MCF 10A (cell line): ENCODE data around the gene RAG2. TPM values are rescaled to one million over a fixed set of nuclear protein-coding genes. Genes with fewer than 3 reads are reported as not detected.
"Not testable (repeated sequence)": the region's sequence is repeated elsewhere in the genome, so short reads cannot be mapped to it uniquely, and the experiment has no call there.

Source experiments
- BruUV-seq: library from RNA; stranded (reverse); fragments of 400-500 nt; replicated peaks from 2 replicates; lab custom pipeline; 2021; lab: Mats Ljungman, UMichigan
- CTCF ChIA-PET: fragments of 300-600 bp; sonication (Branson Sonifier 250); formaldehyde crosslinking; extraction: SDS; loops from one replicate; lab custom pipeline; 2021; ENCODE audit warnings: antibody characterized with exemption, inconsistent platforms; lab: Yijun Ruan, JAX
- POLR2A ChIA-PET: fragments of 300-600, 350-650 bp; sonication (Branson Sonifier 250); formaldehyde crosslinking; extraction: SDS; loops from one replicate; lab custom pipeline; 2020; ENCODE audit warnings: antibody characterized with exemption, inconsistent platforms; lab: Yijun Ruan, JAX
- DNase-seq: peaks from one replicate; pipeline ENCODE4 v3.0.0-alpha.2; 2018; ENCODE audit not compliant: unreplicated experiment
- H3K27ac Mint-ChIP-seq: one replicate; pipeline ENCODE4 v1.8.0; 2022; ENCODE audit warnings: mild to moderate bottlenecking, low read depth, mixed read lengths; ENCODE audit not compliant: unreplicated experiment
- H3K27me3 Mint-ChIP-seq: one replicate; pipeline ENCODE4 v1.8.0; 2022; ENCODE audit warnings: mixed read lengths; ENCODE audit not compliant: insufficient read depth, unreplicated experiment
- H3K36me3 Mint-ChIP-seq: one replicate; pipeline ENCODE4 v1.8.0; 2022; ENCODE audit warnings: mild to moderate bottlenecking, moderate library complexity, mixed read lengths; ENCODE audit not compliant: insufficient read depth, unreplicated experiment
- H3K4me1 Mint-ChIP-seq: one replicate; pipeline ENCODE4 v1.8.0; 2022; ENCODE audit warnings: mixed read lengths; ENCODE audit not compliant: insufficient read depth, unreplicated experiment
- H3K4me3 Mint-ChIP-seq: one replicate; pipeline ENCODE4 v1.8.0; 2022; ENCODE audit warnings: mild to moderate bottlenecking, moderate library complexity, mixed read lengths; ENCODE audit not compliant: unreplicated experiment
- H3K9me3 Mint-ChIP-seq: one replicate; pipeline ENCODE4 v1.8.0; 2022; ENCODE audit warnings: mixed read lengths; ENCODE audit not compliant: unreplicated experiment
- CTCF ChIP-seq: fragments of 200-600 bp; IDR thresholded peaks from one replicate; pipeline ENCODE4 v1.8.0; 2022; ENCODE audit warnings: antibody characterized with exemption, mild to moderate bottlenecking; ENCODE audit not compliant: unreplicated experiment
- intact Hi-C: fragments of 100-400 bp; cut with micrococcal nuclease; formaldehyde crosslinking; loops from 2 replicates; pipeline ENCODE4 v1.14.1; 2022
- total RNA-seq: library from RNA; stranded (reverse); gene quantifications from 2 replicates; pipeline ENCODE4 v1.2.3, GENCODE V29; 2022

Gene RAG2
- total RNA-seq, 1 experiment from 2014 or later, result not detected

- no peak for DNase-seq
- no peak for TF ChIP-seq CTCF
- H3K4me1 Mint-ChIP-seq, result no peaks in the 10 kb centered on the region
- H3K4me3 Mint-ChIP-seq, result no peak overlapping the region
- intact Hi-C loops, result no loop called here
- no peak overlapping the region for H3K27ac Mint-ChIP-seq
- peaks cover 14% of the 10 kb centered on the region for H3K27me3 Mint-ChIP-seq
- BruUV-seq, result no TSS peak
- ChIA-PET CTCF (no interaction called here), POLR2A (no interaction called here)
- H3K36me3 Mint-ChIP-seq, result no peaks in the 10 kb centered on the region
- H3K9me3 Mint-ChIP-seq, result no peaks in the 10 kb centered on the region
Measured at GRCh38 chr11:36557991-36558390, 40.0 kb downstream of the RAG2 start.

- DNase-seq, BruUV-seq, H3K4me3 Mint-ChIP-seq, H3K9me3 Mint-ChIP-seq, H3K27ac Mint-ChIP-seq, H3K36me3 Mint-ChIP-seq, intact Hi-C loops, CTCF ChIA-PET, POLR2A ChIA-PET, H3K4me1 Mint-ChIP-seq: not testable (repeated sequence)
- peaks cover 14% of the 10 kb centered on the region for H3K27me3 Mint-ChIP-seq
Measured at GRCh38 chr11:36557390-36557789, 40.6 kb downstream of the RAG2 start.

- H3K36me3 Mint-ChIP-seq, result no peaks in the 10 kb centered on the region
- peaks cover 32% of the 10 kb centered on the region for H3K27me3 Mint-ChIP-seq
- DNase-seq, result no peak
- no peak for TF ChIP-seq CTCF
- CTCF ChIA-PET, result interaction anchor here (1.1 kb wide), 1 partner anchor 152 kb away, joined by 3 read pairs; no protein-coding TSS in a partner anchor
- H3K4me1 Mint-ChIP-seq, result no peaks in the 10 kb centered on the region
- POLR2A ChIA-PET, result no interaction called here
- H3K4me3 Mint-ChIP-seq, result no peak overlapping the region
- peaks cover 7% of the 10 kb centered on the region for H3K9me3 Mint-ChIP-seq
- intact Hi-C loops, result no loop called here
- no peak overlapping the region for H3K27ac Mint-ChIP-seq
- BruUV-seq, result no TSS peak
Measured at GRCh38 chr11:36550385-36551115, 47.5 kb downstream of the RAG2 start.

Other genes starting within 250 kb of the RAG2 start
- gene TRAF6, start 88.0 kb downstream of the RAG2 start, total RNA-seq, result 9.2 and 12.2 TPM in 2 replicates
- gene RAG1, start 30.2 kb downstream of the RAG2 start, total RNA-seq, result 0.16 and 0.56 TPM in 2 replicates
- 13.1 and 18.6 TPM in 2 replicates for gene IFTAP, start 3.7 kb downstream of the RAG2 start, total RNA-seq